Epidermal melanocyte (primary cell): ENCODE data around the gene ZNF615.
"Not testable (repeated sequence)": the region's sequence is repeated elsewhere in the genome, so short reads cannot be mapped to it uniquely, and the experiment has no call there.

Experiments used
- DNase-seq: peaks from one replicate; pipeline ENCODE4 v3.0.0; 2011; ENCODE audit warnings: low spot score; ENCODE audit not compliant: insufficient read length

ZNF615 gene

GRCh38 chr19:51980926-51981325 is 27.1 kb downstream of the ZNF615 start:
- DNase-seq = not testable (repeated sequence)

- no peak for DNase-seq
Measured at GRCh38 chr19:51980116-51980736, 27.8 kb downstream of the ZNF615 start.

- DNase-seq = no peak
Measured at GRCh38 chr19:51978882-51979281, 29.1 kb downstream of the ZNF615 start.

DNA sequence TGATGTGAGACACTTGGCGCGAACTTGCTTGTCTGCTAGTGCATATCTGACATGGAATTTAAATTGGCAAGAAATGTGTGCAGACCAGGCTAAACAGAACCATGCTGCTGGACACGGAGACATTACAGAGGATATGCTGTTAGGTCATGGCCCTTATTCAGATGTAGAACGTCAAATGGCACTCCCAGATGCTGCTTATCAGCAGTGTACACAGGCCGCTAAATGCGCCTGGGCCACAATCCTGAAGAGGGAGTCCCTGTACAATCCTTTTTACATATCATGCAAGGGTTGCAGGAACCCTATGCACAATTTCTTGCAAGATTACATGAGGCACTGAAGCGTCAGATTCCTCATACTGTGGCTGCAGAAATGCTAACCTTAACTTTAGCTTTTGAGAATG is 30.7 kb downstream of the ZNF615 start:
- DNase-seq = no peak

- no peak for DNase-seq
Measured at GRCh38 chr19:51976852-51977251, 31.2 kb downstream of the ZNF615 start.

DNA sequence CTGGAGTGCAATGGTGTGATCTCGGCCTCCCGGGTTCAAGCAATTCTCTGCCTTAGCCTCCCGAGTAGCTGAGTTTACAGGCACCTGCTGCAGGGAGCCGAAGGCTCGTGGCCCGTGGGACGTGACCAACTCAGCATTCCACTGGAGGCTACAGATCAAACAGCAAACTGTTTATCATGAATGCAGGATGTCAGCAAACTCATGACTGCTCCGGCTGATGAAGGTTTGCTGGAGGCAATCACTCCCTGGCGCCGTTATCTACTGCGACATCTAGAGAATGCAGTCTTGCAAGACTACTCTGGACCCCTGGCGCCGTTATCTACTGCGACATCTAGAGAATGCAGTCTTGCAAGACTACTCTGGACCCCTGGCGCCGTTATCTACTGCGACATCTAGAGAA is 32.2 kb downstream of the ZNF615 start:
- not testable (repeated sequence) for DNase-seq

DNA sequence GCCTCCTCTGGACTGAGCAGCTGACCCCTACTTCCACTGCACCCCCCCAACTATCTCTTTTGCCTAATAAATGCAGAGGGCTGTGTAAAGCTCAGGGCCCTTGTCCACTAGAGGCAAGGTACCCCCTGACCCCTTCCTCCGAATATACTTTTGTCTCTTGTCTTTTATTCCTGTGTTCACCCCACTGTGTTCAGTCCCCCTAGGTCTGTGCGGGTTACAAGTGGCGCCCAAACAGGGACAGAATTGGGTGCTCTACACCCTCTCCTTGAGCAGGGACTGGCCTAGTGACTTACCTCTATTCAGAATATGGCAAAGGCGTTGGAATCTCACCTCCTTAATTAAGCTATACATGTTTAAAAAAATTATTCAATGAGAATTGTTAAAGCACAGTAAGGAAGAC is 36.4 kb downstream of the ZNF615 start:
- DNase-seq = no peak

GRCh38 chr19:51970718-51971117 is 37.3 kb downstream of the ZNF615 start:
- DNase-seq = no peak

DNA sequence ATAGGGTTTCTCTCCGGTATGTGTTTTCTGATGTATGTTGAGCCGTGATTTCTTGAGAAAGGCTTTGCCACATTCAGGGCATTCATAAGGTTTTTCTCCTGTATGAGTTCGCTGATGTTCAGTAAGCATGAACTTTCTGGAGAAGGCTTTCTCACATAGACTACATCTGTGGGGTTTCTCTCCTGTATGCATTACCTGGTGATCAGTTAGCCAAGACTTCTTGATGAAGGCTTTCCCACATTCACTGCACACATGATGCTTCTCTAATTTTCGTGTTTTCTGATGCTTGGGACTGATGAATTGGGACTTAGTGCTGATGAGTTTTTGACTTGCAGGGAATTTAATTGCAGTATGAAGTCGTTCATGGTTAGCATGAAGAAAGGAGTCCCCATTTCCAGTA is 42.4 kb downstream of the ZNF615 start:
- no peak for DNase-seq

GRCh38 chr19:51960621-51961233 is 47.3 kb downstream of the ZNF615 start:
- not testable (repeated sequence) for DNase-seq

DNA sequence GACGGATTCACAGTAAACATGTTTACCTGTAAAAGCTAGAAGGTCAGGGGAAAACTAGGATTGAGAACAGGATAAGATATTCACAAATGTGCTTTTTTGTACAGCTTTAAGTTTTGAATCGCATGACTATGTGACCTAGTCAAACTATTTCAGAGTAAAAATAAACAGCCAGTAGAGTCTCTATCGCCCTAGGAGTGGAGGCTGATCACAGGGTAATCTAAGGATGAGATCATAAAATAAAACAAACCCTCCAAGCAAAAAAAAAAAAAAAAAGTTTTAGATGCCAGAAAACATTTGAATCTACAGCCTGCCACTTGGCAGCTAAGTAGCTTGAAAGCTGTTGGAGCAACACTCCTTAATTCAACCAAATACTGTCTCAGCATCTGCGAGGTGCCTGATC is 48.2 kb downstream of the ZNF615 start:
- DNase-seq = no peak

DNA sequence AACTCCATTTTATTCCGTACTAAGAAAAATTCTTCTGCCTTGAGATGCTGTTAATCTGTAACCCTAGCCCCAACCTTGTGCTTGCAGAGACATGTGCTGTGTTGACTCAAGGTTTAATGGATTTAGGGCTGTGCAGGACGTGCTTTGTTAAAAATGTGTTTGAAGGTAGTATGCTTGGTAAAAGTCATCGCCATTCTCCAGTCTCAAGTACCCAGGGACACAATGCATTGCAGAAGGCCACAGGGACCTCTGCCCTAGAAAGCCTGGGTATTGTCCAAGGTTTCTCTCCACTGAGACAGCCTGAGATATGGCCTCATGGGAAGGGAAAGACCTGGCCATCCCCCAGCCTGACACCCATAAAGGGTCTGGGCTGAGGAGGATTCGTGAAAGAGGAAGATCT is 50.2 kb downstream of the ZNF615 start:
- DNase-seq = not testable (repeated sequence)

DNA sequence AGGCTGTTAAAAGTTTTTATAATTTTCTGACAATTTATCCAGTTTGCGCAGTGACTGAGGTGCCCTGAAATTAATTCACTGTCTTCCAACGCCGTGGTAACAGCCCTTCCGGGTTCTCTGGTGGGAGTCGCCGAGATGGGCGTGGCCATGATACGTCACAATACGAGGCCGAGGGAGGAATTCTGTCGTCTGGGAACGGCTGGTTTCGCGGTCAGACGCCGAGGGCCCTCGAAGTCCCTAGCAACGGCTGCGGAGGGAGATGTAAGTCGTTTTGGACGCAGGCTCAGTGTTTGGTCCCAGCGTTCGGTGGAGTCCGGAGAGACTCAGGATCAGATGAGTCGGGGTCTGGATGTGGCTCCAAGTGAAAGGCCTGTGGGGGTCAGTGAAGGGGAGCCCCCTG is 59.0 kb downstream of the ZNF615 start:
- DNase-seq = no peak

DNA sequence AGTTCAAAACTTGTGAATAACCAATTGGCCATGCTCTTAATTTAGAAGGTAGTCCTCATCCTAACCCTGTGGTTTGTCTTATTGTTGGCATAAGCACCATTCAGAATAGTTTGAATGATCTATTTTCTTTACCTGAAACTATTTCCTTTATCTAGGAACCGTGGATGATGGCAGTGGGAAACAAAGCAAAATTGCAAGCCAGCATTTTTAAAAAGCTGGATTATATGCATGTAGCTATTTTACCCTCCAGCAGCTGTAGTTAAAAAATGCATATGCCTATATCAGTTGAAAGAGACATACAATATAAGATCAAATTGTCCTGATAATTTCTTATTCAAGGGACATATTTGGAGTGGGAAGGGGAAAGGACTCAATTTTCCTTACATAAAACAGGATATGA is 61.4 kb downstream of the ZNF615 start:
- DNase-seq = no peak

GRCh38 chr19:51944798-51945552 is 63.0 kb downstream of the ZNF615 start:
- no peak for DNase-seq
